Body of pancreas (tissue), 4 donors: ENCODE measurements around the gene ADGRV1.

Experiments
- CTCF ChIP-seq, 7 experiments: fragments of 450-650 bp in 4 of 7; fragments of 200-600 bp in 3 of 7; sonication (generic) in 3 of 7; IDR thresholded peaks; one replicate each; pipeline ENCODE4 v1.5.1; 2016 to 2019; ENCODE audit warnings: antibody characterized with exemption in 7 of 7
- POLR2A ChIP-seq, 3 donors: fragments of 450-650 bp; IDR thresholded peaks; one replicate each; pipeline ENCODE4 v1.6.1; 2016; ENCODE audit warnings: antibody characterized with exemption in 3 of 3, mild to moderate bottlenecking in 2 of 3

GRCh38 chr5:91145333-91145620, 586.7 kb downstream of the ADGRV1 start:
- no peak for TF ChIP-seq CTCF (IDR thresholded peaks at IDR 0.05)
- no peak for TF ChIP-seq POLR2A (IDR thresholded peaks at IDR 0.05)
